Peyer's patch (tissue), 4 donors: ENCODE measurements around the gene AHDC1.

ENCODE experiments used
- CTCF ChIP-seq, 6 experiments: fragments of 450-650 bp in 4 of 6; fragments of 200-600 bp in 2 of 6; sonication (generic) in 1 of 6; IDR thresholded peaks; one replicate each; pipeline ENCODE4 v1.5.1; 2017 to 2019; ENCODE audit warnings: antibody characterized with exemption in 6 of 6, mild to moderate bottlenecking in 3 of 6, moderate library complexity in 1 of 6
- POLR2A ChIP-seq, 2 donors: fragments of 450-650 bp; IDR thresholded peaks; one replicate each; pipeline ENCODE4 v1.5.1; 2017; ENCODE audit warnings: antibody characterized with exemption in 2 of 2, mild to moderate bottlenecking in 2 of 2, moderate library complexity in 2 of 2

- TF ChIP-seq CTCF (IDR thresholded peaks at IDR 0.05) (no peak), POLR2A (IDR thresholded peaks at IDR 0.05) (peak in 1 of 2 donors; percentile 39)
Observed at GRCh38 chr1:27542463-27543273, 61.3 kb downstream of the AHDC1 start.
